Activated naive CD8-positive, alpha-beta T cell treated with anti-CD3 and anti-CD28 coated beads, Interleukin-2, amount 10 ng/mL, durations not matched to agents 7 days and 5 days (primary cell): ENCODE measurements around the gene ATIC. TPM values are rescaled to one million over a fixed set of nuclear protein-coding genes. Genes with fewer than 3 reads are reported as not detected.

Experiments
- ATAC-seq: fragments of 150-1000 bp; cut with Tn5 transposase; one replicate; pipeline ENCODE4 v1.10.0; 2021; ENCODE audit warnings: low read depth, moderate library complexity
- POLR2A ChIA-PET: fragments of 350-600 bp; sonication (Branson Sonifier 250); formaldehyde crosslinking; loops from one replicate; lab custom pipeline; 2021; ENCODE audit warnings: antibody characterized with exemption; lab: Charles Lee
- DNase-seq: peaks from one replicate; pipeline ENCODE4 v3.0.0; 2021
- H3K27ac Mint-ChIP-seq: one replicate; pipeline ENCODE4 v1.8.0; 2022; ENCODE audit warnings: mild to moderate bottlenecking, mixed read lengths
- H3K27me3 Mint-ChIP-seq: one replicate; pipeline ENCODE4 v1.8.0; 2022; ENCODE audit warnings: mild to moderate bottlenecking, moderate library complexity, mixed read lengths
- H3K36me3 Mint-ChIP-seq: one replicate; pipeline ENCODE4 v1.8.0; 2021; ENCODE audit warnings: mild to moderate bottlenecking, mixed read lengths
- H3K4me1 Mint-ChIP-seq: one replicate; pipeline ENCODE4 v1.8.0; 2021; ENCODE audit warnings: mixed read lengths
- H3K4me3 Mint-ChIP-seq: one replicate; pipeline ENCODE4 v1.8.0; 2022; ENCODE audit warnings: mild to moderate bottlenecking, moderate library complexity, mixed read lengths
- H3K9me3 Mint-ChIP-seq: one replicate; pipeline ENCODE4 v1.8.0; 2021; ENCODE audit warnings: mixed read lengths
- total RNA-seq, 2 experiments: library from RNA; stranded (reverse); gene quantifications; one replicate each; pipeline ENCODE4 v1.2.3, GENCODE V29; 2021

The ATIC gene
- total RNA-seq, 2 experiments from 2014 or later: 117 to 120 TPM

DNA sequence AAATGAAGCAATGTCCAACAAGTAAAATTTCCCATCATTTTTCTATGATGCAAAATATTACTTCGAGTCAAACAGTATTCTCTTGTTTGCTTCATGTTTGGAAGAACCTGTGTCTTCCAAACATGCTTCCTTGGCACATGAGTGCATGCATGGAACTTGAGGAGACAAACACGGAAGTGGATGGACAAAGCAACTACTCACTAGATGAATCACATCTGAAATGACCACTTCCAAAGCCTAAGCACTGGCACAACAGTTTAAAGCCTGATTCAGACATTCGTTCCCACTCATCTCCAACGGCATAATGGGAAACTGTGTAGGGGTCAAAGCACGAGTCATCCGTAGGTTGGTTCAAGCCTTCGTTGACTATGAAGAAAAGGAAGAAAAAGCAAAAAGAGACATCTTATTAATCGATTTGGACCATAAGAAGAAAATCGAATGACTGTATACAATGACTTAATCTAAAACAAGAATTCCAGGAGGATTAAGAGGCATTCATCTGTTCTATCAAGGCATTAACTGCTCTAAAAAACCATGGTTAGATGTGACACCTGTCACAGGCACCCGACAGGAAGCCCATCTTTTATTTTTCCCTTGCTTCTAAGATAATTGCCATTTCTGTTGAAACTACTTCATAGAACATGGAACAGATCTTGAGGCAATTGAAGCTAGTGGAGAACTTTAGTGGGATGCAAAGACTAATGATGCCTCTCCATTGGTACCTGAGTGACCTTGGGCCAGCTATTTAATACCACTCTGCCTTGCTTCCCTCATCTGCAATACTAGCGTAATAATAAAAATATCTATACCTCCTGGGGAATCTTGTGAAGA, 56.0 kb downstream of the ATIC start:
- no peak for ATAC-seq
- H3K27ac Mint-ChIP-seq: no peak overlapping the region
- no peak overlapping the region for H3K4me3 Mint-ChIP-seq
- H3K36me3 Mint-ChIP-seq: peaks cover 31% of the 10 kb centered on the region
- H3K9me3 Mint-ChIP-seq: no peaks in the 10 kb centered on the region
- DNase-seq: no peak
- POLR2A ChIA-PET: no interaction called here
- no peaks in the 10 kb centered on the region for H3K4me1 Mint-ChIP-seq
- H3K27me3 Mint-ChIP-seq: no peaks in the 10 kb centered on the region

DNA sequence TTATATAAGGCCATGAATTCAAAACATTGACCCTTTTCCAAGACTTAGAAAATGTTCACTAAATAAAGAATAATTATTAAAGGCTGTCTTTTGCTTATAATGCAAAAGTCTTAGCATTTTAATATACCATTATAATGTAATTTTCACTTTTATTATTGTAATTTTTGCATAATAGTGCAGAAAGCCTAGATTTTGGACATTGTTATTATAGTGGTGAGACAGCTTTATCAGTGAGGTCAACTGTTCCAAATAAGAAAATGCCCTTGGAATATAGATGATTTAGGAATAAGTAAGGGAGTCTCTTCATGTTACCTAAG, 56.6 kb downstream of the ATIC start:
- H3K4me3 Mint-ChIP-seq: no peak overlapping the region
- no peak overlapping the region for H3K27ac Mint-ChIP-seq
- no peaks in the 10 kb centered on the region for H3K27me3 Mint-ChIP-seq
- H3K4me1 Mint-ChIP-seq: no peaks in the 10 kb centered on the region
- no peaks in the 10 kb centered on the region for H3K9me3 Mint-ChIP-seq
- DNase-seq: no peak
- H3K36me3 Mint-ChIP-seq: peaks cover 30% of the 10 kb centered on the region
- no peak for ATAC-seq
- POLR2A ChIA-PET: no interaction called here

DNA sequence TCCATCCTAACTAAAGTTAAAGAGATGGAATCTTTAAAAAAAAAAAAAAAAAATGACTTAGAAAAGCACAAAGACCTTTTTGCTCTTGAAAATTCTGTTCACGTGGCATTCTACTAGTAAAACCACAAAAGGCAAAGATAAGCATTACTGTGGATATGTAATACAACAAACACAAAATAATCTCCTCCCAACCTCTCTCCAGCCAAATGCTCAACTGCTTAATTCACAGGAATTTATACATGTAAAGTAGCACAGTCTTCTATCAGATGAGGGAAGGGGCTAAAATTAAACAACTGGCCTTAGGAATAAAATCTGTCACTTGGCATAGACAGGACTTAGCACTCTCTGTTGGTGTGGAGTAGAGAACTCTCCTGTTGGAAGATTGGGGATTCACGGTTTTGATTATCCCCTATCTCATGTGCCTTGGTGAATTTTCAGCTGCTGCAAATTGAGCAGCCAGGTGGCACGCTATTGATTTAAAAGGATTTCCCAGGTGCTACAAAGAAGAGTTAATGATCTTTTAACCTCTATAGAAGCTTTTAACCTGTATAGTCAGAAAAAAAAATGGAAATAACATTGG, 57.4 kb downstream of the ATIC start:
- ATAC-seq (no peak), DNase-seq (no peak)
- Mint-ChIP-seq H3K4me3 (no peak overlapping the region), H3K27me3 (no peaks in the 10 kb centered on the region), H3K36me3 (peaks cover 29% of the 10 kb centered on the region), H3K4me1 (no peaks in the 10 kb centered on the region), H3K9me3 (no peaks in the 10 kb centered on the region), H3K27ac (no peak overlapping the region)
- POLR2A ChIA-PET: no interaction called here

DNA sequence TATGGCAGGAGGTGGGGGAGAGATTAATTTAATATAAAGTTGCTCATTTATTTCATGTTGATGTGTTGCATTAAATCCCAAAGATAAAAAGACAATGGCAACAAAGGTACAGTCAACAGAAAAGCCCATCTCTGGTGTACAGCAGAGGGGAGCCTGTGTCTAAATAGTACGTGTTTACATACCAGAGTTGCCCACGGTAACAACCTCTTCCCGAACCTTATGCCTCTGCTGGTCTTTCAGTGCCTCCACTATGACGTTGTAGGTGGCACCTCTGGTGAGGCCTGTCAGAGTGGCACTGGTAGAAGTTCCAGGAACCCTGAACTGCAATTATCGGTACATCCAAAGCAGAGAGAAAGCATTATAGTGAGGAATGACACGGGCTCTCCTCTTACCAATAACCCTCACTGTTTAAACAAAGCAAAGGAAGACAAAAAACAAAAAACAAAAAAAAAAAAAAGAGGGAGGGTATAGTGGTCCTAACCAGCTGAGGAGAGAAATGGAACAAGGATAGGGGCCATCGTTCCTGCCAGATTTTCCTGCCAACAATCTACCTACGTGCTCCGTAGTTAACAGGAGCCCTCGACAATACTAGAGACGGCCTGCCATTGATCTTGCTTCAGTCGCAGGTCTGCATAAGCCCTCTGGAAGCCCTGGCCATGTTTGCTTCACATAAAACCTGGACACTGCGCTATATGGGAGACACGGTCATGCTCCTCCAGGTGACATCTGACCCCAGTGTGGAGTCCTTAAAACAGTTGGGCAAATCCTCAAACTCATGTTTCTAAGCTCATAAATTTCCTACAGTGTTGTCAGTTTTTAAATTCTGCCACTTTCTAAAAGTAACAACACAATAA, 58.5 kb downstream of the ATIC start:
- H3K27me3 Mint-ChIP-seq: no peaks in the 10 kb centered on the region
- H3K27ac Mint-ChIP-seq: no peak overlapping the region
- no peak for ATAC-seq
- POLR2A ChIA-PET: no interaction called here
- H3K9me3 Mint-ChIP-seq: peaks cover 6% of the 10 kb centered on the region
- DNase-seq: no peak
- no peaks in the 10 kb centered on the region for H3K4me1 Mint-ChIP-seq
- no peak overlapping the region for H3K4me3 Mint-ChIP-seq
- peaks cover 29% of the 10 kb centered on the region for H3K36me3 Mint-ChIP-seq

DNA sequence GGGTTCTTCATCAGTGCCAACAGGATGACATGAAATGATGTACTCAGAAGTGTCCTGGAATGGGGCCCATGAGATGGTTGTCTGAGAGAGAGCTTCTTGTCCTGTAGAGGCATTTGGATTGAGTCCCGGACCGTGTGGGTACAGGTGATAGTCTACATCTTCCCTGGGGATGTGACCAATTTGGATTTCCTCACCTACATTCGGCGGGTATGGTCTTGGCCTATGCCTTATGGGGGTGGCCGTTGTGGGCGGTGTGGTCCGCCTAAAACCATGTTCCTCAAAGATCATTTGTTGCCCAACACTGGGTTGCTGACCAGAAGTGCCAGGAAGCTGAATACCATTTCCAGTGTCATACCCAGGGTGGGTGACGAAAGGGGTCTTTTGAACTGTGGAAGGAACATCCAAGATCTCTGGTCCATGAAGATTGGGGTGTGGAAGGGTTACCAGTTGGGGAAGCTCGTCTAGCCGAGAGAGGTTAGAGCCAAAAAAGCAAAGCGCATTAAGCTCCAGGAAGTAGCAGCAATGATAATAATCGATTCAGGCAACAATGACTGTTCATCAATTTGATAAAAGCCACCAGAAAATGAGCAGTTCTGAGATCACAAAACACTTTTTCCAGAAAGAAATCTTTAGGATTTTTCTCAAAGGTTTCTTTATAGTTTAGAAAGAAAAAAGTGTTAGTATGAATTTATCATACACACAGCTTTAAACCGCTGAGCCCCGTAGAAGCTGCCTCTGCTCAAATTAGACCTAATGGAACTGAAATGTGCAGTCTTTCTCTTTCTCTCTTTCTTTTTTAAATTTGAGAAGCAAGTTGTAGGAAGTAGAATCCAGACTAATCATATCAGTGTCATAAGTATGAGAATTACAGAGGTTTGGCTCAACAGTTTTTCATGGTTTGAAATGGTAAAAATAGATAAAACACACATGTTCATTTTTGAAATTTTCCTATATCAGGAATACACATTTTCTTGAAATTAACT, 60.3 kb downstream of the ATIC start:
- ATAC-seq (no peak), DNase-seq (no peak)
- POLR2A ChIA-PET: no interaction called here
- Mint-ChIP-seq H3K9me3 (peaks cover 6% of the 10 kb centered on the region), H3K27me3 (no peaks in the 10 kb centered on the region), H3K4me3 (no peak overlapping the region), H3K27ac (no peak overlapping the region), H3K36me3 (peaks cover 27% of the 10 kb centered on the region), H3K4me1 (no peaks in the 10 kb centered on the region)

DNA sequence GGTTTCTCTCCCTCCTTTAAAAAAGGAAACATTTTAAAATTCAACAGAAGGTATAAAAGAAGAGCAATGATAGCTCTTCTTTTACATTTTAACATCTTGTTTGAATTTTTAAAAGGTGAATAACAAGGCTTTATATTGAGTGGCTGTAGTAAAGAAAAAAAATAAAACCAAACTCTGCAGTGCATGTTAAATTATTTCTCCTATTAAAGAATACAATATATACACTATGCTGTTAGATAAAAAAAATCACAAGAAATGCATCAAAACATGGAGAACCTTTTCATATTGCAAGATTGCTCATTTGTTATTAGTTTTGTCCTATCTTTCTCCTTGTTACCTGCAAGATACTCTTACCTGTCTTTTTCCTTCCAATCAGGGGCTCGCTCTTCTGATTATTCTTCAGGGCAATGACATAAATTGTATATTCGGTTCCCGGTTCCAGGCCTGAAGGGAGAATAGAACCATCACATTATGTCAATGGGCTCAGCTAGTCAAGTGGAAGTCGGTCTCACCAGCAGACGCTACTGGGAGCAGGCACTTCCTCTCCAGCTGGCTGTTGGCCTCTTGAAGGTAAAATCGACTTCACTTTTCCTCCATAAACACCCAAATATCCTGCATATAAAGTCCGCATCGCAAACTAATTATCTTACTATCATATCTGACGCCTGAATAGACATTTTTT, 61.2 kb downstream of the ATIC start:
- Mint-ChIP-seq H3K27me3 (no peaks in the 10 kb centered on the region), H3K9me3 (peaks cover 6% of the 10 kb centered on the region), H3K36me3 (peaks cover 27% of the 10 kb centered on the region), H3K4me1 (no peaks in the 10 kb centered on the region), H3K27ac (no peak overlapping the region), H3K4me3 (no peak overlapping the region)
- POLR2A ChIA-PET: no interaction called here
- no peak for DNase-seq
- no peak for ATAC-seq

DNA sequence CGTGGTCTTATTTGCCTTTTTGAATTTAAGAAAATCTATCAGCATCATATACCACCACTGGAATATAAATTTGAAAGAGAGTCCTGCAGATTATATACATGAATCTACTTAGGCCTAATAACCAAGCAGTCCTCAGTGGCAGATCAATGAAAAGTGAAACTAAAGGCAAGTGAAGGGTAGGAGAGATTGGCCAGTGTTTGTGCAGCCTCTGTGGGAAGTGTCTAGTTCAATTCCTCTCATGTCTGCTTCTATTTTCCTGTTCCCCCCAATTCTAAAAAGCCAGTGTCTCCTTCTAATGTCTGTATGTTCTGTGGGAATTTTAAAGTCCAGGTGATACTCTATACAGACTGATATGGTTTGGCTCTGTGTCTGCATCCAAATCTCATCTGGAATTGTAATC, 62.1 kb downstream of the ATIC start:
- Mint-ChIP-seq H3K9me3 (peaks cover 6% of the 10 kb centered on the region), H3K4me3 (no peak overlapping the region), H3K36me3 (peaks cover 25% of the 10 kb centered on the region), H3K4me1 (no peaks in the 10 kb centered on the region), H3K27ac (no peak overlapping the region), H3K27me3 (no peaks in the 10 kb centered on the region)
- POLR2A ChIA-PET: no interaction called here
- ATAC-seq (no peak), DNase-seq (no peak)

DNA sequence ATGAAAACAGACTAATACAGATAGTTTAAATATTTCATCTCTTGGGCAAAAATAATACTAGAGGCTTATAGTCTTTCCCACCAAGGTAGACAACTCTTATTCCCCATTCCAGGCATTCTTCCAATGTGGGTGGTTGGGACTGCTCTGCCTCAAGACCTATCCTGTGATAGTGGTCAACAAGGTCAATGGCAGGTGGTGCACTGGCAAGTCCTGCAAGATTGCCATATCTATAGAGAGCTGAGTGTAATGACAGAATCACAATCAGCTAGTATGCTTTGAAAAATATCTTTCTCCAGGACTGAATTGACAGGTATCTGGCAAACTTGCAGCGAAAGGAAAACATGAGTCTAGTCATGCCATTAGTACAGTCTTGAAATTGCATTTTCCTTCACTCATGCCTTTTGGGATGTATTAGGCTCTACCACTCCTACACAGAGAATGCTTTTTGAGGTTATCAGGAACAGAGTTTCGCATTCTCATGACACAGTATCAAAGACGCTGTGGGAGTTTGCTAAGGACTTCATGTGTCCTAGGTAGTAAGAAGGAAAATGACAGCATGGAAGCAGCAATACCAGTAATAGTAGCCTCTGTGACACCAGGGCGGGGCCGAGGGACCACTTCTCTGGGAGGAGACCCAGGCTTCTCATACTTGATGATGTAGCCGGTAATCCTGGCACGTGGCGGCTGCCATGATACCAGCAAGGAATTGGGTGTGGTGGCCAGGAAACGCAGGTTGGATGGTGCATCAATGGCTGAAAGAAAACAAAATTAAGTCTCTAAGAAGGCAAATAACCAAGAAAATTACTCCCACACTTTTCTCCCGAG, 63.0 kb downstream of the ATIC start:
- Mint-ChIP-seq H3K4me3 (no peak overlapping the region), H3K27me3 (no peaks in the 10 kb centered on the region), H3K36me3 (peaks cover 23% of the 10 kb centered on the region), H3K4me1 (no peaks in the 10 kb centered on the region), H3K27ac (no peak overlapping the region), H3K9me3 (peaks cover 6% of the 10 kb centered on the region)
- DNase-seq: no peak
- no peak for ATAC-seq
- POLR2A ChIA-PET: no interaction called here

DNA sequence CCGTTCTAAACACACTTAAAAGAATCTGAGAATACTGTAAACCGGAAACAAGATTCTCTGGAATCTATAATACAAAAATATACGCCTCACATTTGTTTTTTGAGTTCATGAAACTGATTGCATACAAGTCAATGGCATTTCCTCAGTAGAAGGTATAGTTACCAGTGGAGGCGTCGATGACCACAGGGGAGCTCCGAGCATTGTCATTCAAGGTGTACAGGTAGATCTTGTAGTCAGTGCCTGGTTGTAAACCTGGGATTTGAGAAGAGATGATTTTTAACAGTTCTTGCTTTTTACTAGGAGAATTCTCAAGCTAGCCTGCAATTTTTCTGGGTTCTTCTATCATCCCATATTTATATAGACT, 63.6 kb downstream of the ATIC start:
- no peak overlapping the region for H3K27ac Mint-ChIP-seq
- ATAC-seq (no peak), DNase-seq (no peak)
- H3K9me3 Mint-ChIP-seq: peaks cover 6% of the 10 kb centered on the region
- H3K36me3 Mint-ChIP-seq: peaks cover 21% of the 10 kb centered on the region
- no peaks in the 10 kb centered on the region for H3K27me3 Mint-ChIP-seq
- no peak overlapping the region for H3K4me3 Mint-ChIP-seq
- POLR2A ChIA-PET: no interaction called here
- H3K4me1 Mint-ChIP-seq: no peaks in the 10 kb centered on the region

DNA sequence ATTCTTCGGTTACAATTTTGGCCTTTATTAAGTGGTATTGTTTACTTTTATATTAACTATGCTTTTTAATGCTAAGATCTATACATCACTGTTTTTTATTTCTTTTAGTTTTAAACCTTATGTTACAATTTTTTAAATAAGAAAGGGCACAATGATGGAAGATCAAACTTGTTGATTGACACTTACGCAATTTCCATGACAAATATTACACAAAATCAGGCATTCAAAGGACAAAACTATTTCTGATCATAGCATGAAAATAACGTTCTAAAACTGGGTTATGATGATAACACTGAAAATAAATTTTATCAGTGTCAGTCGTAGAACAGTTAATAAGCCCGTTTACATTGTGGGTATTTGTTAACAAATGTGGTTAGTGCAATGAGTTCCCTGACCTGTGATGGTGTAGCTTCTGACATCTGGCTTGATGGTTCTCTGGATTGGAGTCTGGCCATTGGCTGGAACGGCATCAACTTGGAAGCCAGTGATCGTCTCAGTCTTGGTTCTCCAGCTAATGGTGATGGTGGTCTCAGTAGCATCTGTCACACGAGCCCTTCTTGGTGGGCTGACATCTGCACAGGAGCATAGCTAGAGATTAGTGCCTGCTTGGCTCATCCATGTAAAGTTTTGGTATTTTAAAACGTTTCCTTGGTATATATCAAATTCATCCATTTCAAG, 64.4 kb downstream of the ATIC start:
- H3K4me3 Mint-ChIP-seq: no peak overlapping the region
- peaks cover 6% of the 10 kb centered on the region for H3K9me3 Mint-ChIP-seq
- POLR2A ChIA-PET: no interaction called here
- peaks cover 21% of the 10 kb centered on the region for H3K36me3 Mint-ChIP-seq
- DNase-seq: no peak
- no peaks in the 10 kb centered on the region for H3K4me1 Mint-ChIP-seq
- H3K27ac Mint-ChIP-seq: no peak overlapping the region
- ATAC-seq: no peak
- no peaks in the 10 kb centered on the region for H3K27me3 Mint-ChIP-seq

DNA sequence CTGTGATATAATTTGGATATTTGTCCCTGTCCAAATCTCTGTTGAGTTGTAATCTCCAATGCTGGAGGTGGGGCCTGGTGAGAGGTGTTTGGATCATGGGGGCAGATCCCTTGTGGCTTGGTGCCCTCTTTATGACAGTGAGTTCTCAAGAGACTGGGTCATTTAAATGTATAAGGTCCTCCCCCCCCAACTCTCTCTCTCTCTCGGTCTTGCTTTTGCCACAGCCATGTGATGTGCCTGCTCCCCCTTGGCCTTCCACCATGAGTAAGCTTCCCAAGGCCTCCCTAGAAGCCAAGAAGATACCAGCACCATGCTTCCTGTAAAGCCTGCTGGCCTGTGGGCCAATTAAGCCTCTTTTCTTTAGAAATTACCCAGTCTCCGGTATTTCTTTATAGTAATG, 65.4 kb downstream of the ATIC start:
- Mint-ChIP-seq H3K27me3 (no peaks in the 10 kb centered on the region), H3K4me1 (no peaks in the 10 kb centered on the region), H3K36me3 (peaks cover 18% of the 10 kb centered on the region), H3K9me3 (peaks cover 6% of the 10 kb centered on the region), H3K4me3 (no peak overlapping the region), H3K27ac (no peak overlapping the region)
- POLR2A ChIA-PET: no interaction called here
- DNase-seq (no peak), ATAC-seq (no peak)

DNA sequence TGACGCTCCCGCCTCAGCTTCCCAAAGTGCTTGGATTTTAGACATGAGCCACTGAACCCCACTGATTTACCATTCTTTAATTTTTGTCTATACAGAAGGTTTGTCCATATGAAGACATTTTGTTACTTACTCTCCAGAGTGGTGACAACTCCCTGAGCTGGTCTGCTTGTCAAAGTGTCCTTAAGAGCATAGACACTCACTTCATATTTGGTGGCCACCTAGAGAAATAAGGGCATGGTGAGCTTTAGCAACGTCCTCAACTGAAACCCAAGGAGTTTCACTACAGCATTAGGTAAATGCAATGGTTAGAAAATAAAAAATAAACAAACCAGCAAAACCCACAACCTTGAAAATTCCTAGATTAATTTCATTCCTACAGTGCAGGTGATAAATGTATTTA, 66.2 kb downstream of the ATIC start:
- POLR2A ChIA-PET: no interaction called here

More for the DNA sequence above, 66.2 kb downstream of the ATIC start:
- Mint-ChIP-seq H3K36me3 (peaks cover 18% of the 10 kb centered on the region), H3K9me3 (peaks cover 6% of the 10 kb centered on the region), H3K27me3 (no peaks in the 10 kb centered on the region), H3K4me3 (no peak overlapping the region), H3K4me1 (no peaks in the 10 kb centered on the region), H3K27ac (no peak overlapping the region)
- DNase-seq: no peak
- ATAC-seq: no peak
